Spleen (tissue), 13 donors: ENCODE results near the gene ALKBH5. TPM values are rescaled to one million over a fixed set of nuclear protein-coding genes. Genes with fewer than 3 reads are reported as not detected.

Source experiments
- DNase-seq: peaks from one replicate; pipeline ENCODE4 v3.0.0-alpha.2; 2020
- H3K27ac ChIP-seq, 8 donors: fragments of 200-600 bp; sonication (generic) in 7 of 8; 1 replicate in 4 of 8; 2 replicates in 4 of 8; pipeline versions ENCODE4 v1.5.0 to v1.8.0; 2016 to 2021; ENCODE audit warnings: inconsistent platforms in 4 of 8, mild to moderate bottlenecking in 4 of 8, moderate library complexity in 1 of 8
- H3K27me3 ChIP-seq, 7 donors: fragments of 200-600 bp; sonication (generic) in 6 of 7; replicated peaks in 1 of 7; 1 replicate in 4 of 7; 2 replicates in 3 of 7; pipeline versions ENCODE4 v1.5.0 to v1.8.0; 2016 to 2021; ENCODE audit warnings: inconsistent platforms in 3 of 7, mild to moderate bottlenecking in 1 of 7
- H3K36me3 ChIP-seq, 6 donors: fragments of 200-600 bp; sonication (generic) in 5 of 6; 1 replicate in 4 of 6; 2 replicates in 2 of 6; pipeline versions ENCODE4 v1.5.0 to v1.8.0; 2016 to 2021; ENCODE audit warnings: inconsistent platforms in 2 of 6
- H3K4me1 ChIP-seq, 6 donors: fragments of 200-600 bp; sonication (generic) in 5 of 6; 1 replicate in 3 of 6; 2 replicates in 3 of 6; pipeline versions ENCODE4 v1.5.0 to v1.8.0; 2016 to 2021; ENCODE audit warnings: inconsistent platforms in 3 of 6
- H3K4me3 ChIP-seq, 8 donors: fragments of 200-600 bp; sonication (generic) in 7 of 8; 1 replicate in 4 of 8; 2 replicates in 4 of 8; pipeline versions ENCODE4 v1.5.0 to v1.8.0; 2016 to 2021; ENCODE audit warnings: inconsistent platforms in 4 of 8, mild to moderate bottlenecking in 4 of 8, moderate library complexity in 2 of 8
- H3K9me3 ChIP-seq, 8 donors: fragments of 200-600 bp; sonication (generic) in 7 of 8; 1 replicate in 4 of 8; 2 replicates in 4 of 8; pipeline versions ENCODE4 v1.5.0 to v1.8.0; 2016 to 2021; ENCODE audit warnings: inconsistent platforms in 4 of 8
- CTCF ChIP-seq, 11 experiments: fragments of 200-600 bp in 7 of 11; fragments of 450-650 bp in 4 of 11; sonication (generic) in 4 of 11; IDR thresholded peaks in 8 of 11; conservative IDR thresholded peaks in 3 of 11; 1 replicate in 7 of 11; 2 replicates in 4 of 11; pipeline versions ENCODE4 v1.4.0 to v1.8.0; 2016 to 2021; ENCODE audit warnings: antibody characterized with exemption in 11 of 11, inconsistent platforms in 4 of 11, mild to moderate bottlenecking in 1 of 11
- POLR2A ChIP-seq, 3 donors: fragments of 450-650 bp; IDR thresholded peaks; one replicate each; pipeline ENCODE4 v1.5.1; 2017; ENCODE audit warnings: antibody characterized with exemption in 3 of 3, mild to moderate bottlenecking in 1 of 3
- POLR2AphosphoS5 ChIP-seq, 3 donors: sonication (generic); formaldehyde crosslinking; IDR thresholded peaks; one replicate each; pipeline ENCODE4 v1.5.1; 2017; ENCODE audit warnings: antibody characterized with exemption in 3 of 3
- WGBS, 5 donors: extraction: QIAGEN DNeasy Blood & Tissue Kit in 3 of 5; methylation state at CpG; one replicate each; pipeline versions ENCODE4 v1.1.5 to v1.1.7; 2013 to 2018; 5-methylcytosine and 5-hydroxymethylcytosine counted together
- intact Hi-C: fragments of 100-400 bp; cut with DNase I; formaldehyde crosslinking; loops from one replicate; pipeline ENCODE4 v1.15.0; 2023; ENCODE audit warnings: low total_unique reads
- long read RNA-seq, 2 donors: transcript quantifications; one replicate each; lab custom pipeline, GENCODE V29; 2026
- polyA plus RNA-seq, 3 donors: library from polyadenylated mRNA; stranded (reverse); fragments of 200-250 nt; gene quantifications; one replicate each; pipeline ENCODE4 v1.2.1, GENCODE V29; 2013
- total RNA-seq, 7 donors: library from RNA; depleted of rRNA in 3 of 7; stranded (reverse); fragments of >200 nt in 3 of 7; fragmentation: NEBNext Ultra II Directional in 4 of 7; extraction: Animal tissue kit (Norgen Biotek cat#: 25700) in 4 of 7; gene quantifications; one replicate each; pipeline versions ENCODE4 v1.1.0 to v1.2.1, GENCODE V29; 2016 to 2021
- donor health status: healthy with polysubstance abuse.
- donor health status: DM: no; HTN: no; CAD: no; lungs with moderate emphysema.
- donor health status: DM: no; HTN: no; CAD: no.
- donor health status: Bipolar disorder and iron deficiency.
- donor health status: healthy.
- donor health status: DM: no; HTN: no; CAD: no.
- donor health status: DM: yes; HTN: yes; CAD: no.

Gene ALKBH5
- total RNA-seq (100 to 1,000 TPM in 3 of 7 donors, 10 to 100 TPM in 4; 73.7 to 120 (median 94.9) TPM), polyA plus RNA-seq (10 to 100 TPM; 27.1 to 51.5 (median 36.6) TPM)
- long read RNA-seq, donor 1, transcript ALKBH5-201 (4 exons, 2,748 nt) = major isoform, 10 of 11 reads
- long read RNA-seq, donor 1, partial matches to known transcripts = 0 of 11 reads
- long read RNA-seq, donor 1, other reads (novel, unspliced or antisense) = 0 of 11 reads
- long read RNA-seq, donor 2, transcript ALKBH5-201 (4 exons, 2,748 nt) = major isoform, 5 of 5 reads
- long read RNA-seq, donor 2, partial matches to known transcripts = 0 of 5 reads
- long read RNA-seq, donor 2, other reads (novel, unspliced or antisense) = 0 of 5 reads

- peaks cover 44 to 55% (median 49%) of the 10 kb centered on the region in 6 donors for H3K4me1 ChIP-seq
- peaks cover 0 to 22% (median 0%) of the 10 kb centered on the region in 6 donors for H3K36me3 ChIP-seq
- WGBS, 5 donors = 0 to 1% (median 0%) methylated on average over 61 to 98 of the region's 98 CpGs
- H3K9me3 ChIP-seq = no peaks in the 10 kb centered on the region
- intact Hi-C loops = no loop called here
- H3K27me3 ChIP-seq = no peaks in the 10 kb centered on the region
- peak within 1 kb of the TSS; percentile 97 to 100 (median 98) for H3K27ac ChIP-seq
- H3K4me3 ChIP-seq = peak within 1 kb of the TSS; percentile 73 to 94 (median 85)
- DNase-seq = peak; percentile 98
- TF ChIP-seq POLR2AphosphoS5 (IDR thresholded peaks at IDR 0.05) = peak; percentile 97 to 99 (median 98)
- TF ChIP-seq CTCF (IDR thresholded peaks at IDR 0.05 in 8 of 11, conservative IDR thresholded peaks at IDR 0.05 in 3 of 11) = peak in 8 of 11 experiments; percentile 16 to 70 (median 44)
- TF ChIP-seq POLR2A (IDR thresholded peaks at IDR 0.05) = peak; percentile 14 to 91 (median 79)
Observed at GRCh38 chr17:18183334-18184142, at the start of gene ALKBH5. Gene ALKBH5 (plus strand): TSS chr17:18183828. CDS start chr17:18184244, 416 bp downstream.

GRCh38 chr17:18136357-18136756 lies 47.3 kb upstream of the ALKBH5 start:
- H3K4me3 ChIP-seq = no peak overlapping the region
- H3K27me3 ChIP-seq = peaks cover 0 to 28% (median 0%) of the 10 kb centered on the region in 7 donors
- no peaks in the 10 kb centered on the region for H3K9me3 ChIP-seq
- no peaks in the 10 kb centered on the region for H3K36me3 ChIP-seq
- peaks cover 0 to 8% (median 3%) of the 10 kb centered on the region in 6 donors for H3K4me1 ChIP-seq
- WGBS, 5 donors = 79 to 89% (median 82%) methylated on average over 14 to 19 of the region's 19 CpGs
- no peak overlapping the region for H3K27ac ChIP-seq
- intact Hi-C loops = no loop called here
- no peak for TF ChIP-seq POLR2AphosphoS5 (IDR thresholded peaks at IDR 0.05)
- no peak for TF ChIP-seq POLR2A (IDR thresholded peaks at IDR 0.05)
- TF ChIP-seq CTCF (IDR thresholded peaks at IDR 0.05 in 8 of 11, conservative IDR thresholded peaks at IDR 0.05 in 3 of 11) = no peak
- no peak for DNase-seq

- intact Hi-C loops = no loop called here
- DNase-seq = no peak
- H3K36me3 ChIP-seq = no peaks in the 10 kb centered on the region
- no peak overlapping the region for H3K4me3 ChIP-seq
- H3K27ac ChIP-seq = no peak overlapping the region
- H3K9me3 ChIP-seq = no peaks in the 10 kb centered on the region
- 80 to 90% (median 86%) methylated on average over 8 of the region's 8 CpGs for WGBS, 5 donors
- peaks cover 0 to 11% (median 3%) of the 10 kb centered on the region in 6 donors for H3K4me1 ChIP-seq
- H3K27me3 ChIP-seq = peaks cover 0 to 43% (median 0%) of the 10 kb centered on the region in 7 donors
- TF ChIP-seq POLR2AphosphoS5 (IDR thresholded peaks at IDR 0.05) (no peak), POLR2A (IDR thresholded peaks at IDR 0.05) (no peak), CTCF (IDR thresholded peaks at IDR 0.05 in 8 of 11, conservative IDR thresholded peaks at IDR 0.05 in 3 of 11) (no peak)
Observed at GRCh38 chr17:18138065-18138749, 45.4 kb upstream of the ALKBH5 start.
